ENCODE data around the gene VEZF1.

VEZF1 gene

GRCh38 chr17:57985675-57985974, 2.4 kb downstream of the VEZF1 start:
- no peak for TF ChIP-seq SPI1 (IDR thresholded peaks at IDR 0.05; ENCODE audit: borderline replicate concordance, low read depth)
- TF ChIP-seq POLR2AphosphoS5 (IDR thresholded peaks at IDR 0.05; ENCODE audit: low read depth), result no peak
- no peak for TF ChIP-seq GABPA (IDR thresholded peaks at IDR 0.05; ENCODE audit: low read depth)
- TF ChIP-seq CTCF (IDR thresholded peaks at IDR 0.05; ENCODE audit: insufficient read depth, low read length), result no peak
- TF ChIP-seq, protein P1, sequence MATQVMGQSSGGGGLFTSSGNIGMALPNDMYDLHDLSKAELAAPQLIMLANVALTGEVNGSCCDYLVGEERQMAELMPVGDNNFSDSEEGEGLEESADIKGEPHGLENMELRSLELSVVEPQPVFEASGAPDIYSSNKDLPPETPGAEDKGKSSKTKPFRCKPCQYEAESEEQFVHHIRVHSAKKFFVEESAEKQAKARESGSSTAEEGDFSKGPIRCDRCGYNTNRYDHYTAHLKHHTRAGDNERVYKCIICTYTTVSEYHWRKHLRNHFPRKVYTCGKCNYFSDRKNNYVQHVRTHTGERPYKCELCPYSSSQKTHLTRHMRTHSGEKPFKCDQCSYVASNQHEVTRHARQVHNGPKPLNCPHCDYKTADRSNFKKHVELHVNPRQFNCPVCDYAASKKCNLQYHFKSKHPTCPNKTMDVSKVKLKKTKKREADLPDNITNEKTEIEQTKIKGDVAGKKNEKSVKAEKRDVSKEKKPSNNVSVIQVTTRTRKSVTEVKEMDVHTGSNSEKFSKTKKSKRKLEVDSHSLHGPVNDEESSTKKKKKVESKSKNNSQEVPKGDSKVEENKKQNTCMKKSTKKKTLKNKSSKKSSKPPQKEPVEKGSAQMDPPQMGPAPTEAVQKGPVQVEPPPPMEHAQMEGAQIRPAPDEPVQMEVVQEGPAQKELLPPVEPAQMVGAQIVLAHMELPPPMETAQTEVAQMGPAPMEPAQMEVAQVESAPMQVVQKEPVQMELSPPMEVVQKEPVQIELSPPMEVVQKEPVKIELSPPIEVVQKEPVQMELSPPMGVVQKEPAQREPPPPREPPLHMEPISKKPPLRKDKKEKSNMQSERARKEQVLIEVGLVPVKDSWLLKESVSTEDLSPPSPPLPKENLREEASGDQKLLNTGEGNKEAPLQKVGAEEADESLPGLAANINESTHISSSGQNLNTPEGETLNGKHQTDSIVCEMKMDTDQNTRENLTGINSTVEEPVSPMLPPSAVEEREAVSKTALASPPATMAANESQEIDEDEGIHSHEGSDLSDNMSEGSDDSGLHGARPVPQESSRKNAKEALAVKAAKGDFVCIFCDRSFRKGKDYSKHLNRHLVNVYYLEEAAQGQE (IDR thresholded peaks at IDR 0.05; ENCODE audit: insufficient replicate concordance, low read depth), result no peak
- H3K27ac ChIP-seq (replicated peaks), result no peak overlapping the region
- no peak for DNase-seq (ENCODE audit: low read depth in 1 of 2, low spot score in 1 of 2)
- H3K4me3 ChIP-seq (replicated peaks; ENCODE audit: insufficient read depth, low read length), result no peak overlapping the region
- H3K27me3 ChIP-seq (ENCODE audit: insufficient read depth, poor library complexity, severe bottlenecking), result no peaks in the 10 kb centered on the region

GRCh38 chr17:57984936-57985674, 2.9 kb downstream of the VEZF1 start:
- Histone ChIP-seq H3K27me3 (ENCODE audit: insufficient read depth, poor library complexity, severe bottlenecking) (no peaks in the 10 kb centered on the region), H3K4me3 (replicated peaks; ENCODE audit: insufficient read depth, low read length) (no peak overlapping the region), H3K27ac (replicated peaks) (no peak overlapping the region)
- DNase-seq (ENCODE audit: low read depth in 1 of 2, low spot score in 1 of 2), result no peak
- TF ChIP-seq, protein P1 (IDR thresholded peaks at IDR 0.05; ENCODE audit: insufficient replicate concordance, low read depth), result no peak

DNA sequence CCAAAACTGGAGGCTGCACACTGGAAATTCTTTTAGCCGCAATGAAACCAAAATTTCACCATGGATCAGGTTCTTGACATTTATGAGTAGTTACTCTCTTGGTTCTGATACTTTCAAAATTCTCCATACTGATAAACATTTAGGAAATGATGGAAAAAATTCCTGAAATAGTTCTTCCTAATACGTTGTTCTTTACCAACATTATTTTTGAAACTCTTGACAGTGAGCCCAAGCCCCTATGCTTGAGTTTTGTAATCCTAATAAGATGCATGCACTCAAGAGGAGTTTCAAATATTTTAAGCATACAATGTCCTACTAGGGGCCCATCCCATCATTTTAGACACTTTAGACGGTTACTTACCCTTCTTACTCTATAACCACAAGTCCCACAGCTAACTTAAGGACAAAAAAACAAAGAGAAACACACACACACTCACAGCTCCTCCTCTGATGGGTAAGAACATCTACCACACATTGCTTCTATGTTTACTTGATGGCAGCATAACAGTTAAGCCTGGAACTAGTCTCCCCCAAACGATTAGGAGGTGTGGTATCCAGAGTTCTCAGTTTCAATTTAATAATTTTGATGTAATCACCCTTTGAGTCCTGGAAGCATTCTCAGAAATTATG, 3.7 kb downstream of the VEZF1 start:
- TF ChIP-seq, protein P1 (IDR thresholded peaks at IDR 0.05; ENCODE audit: insufficient replicate concordance, low read depth), result no peak
- TF ChIP-seq POLR2AphosphoS5 (IDR thresholded peaks at IDR 0.05; ENCODE audit: low read depth), result no peak
- no peak for TF ChIP-seq GABPA (IDR thresholded peaks at IDR 0.05; ENCODE audit: low read depth)
- no peak for TF ChIP-seq CTCF (IDR thresholded peaks at IDR 0.05; ENCODE audit: insufficient read depth, low read length)
- TF ChIP-seq SPI1 (IDR thresholded peaks at IDR 0.05; ENCODE audit: borderline replicate concordance, low read depth), result no peak
- H3K27ac ChIP-seq (replicated peaks), result no peak overlapping the region
- H3K27me3 ChIP-seq (ENCODE audit: insufficient read depth, poor library complexity, severe bottlenecking), result no peaks in the 10 kb centered on the region
- no peak for DNase-seq (ENCODE audit: low read depth in 1 of 2, low spot score in 1 of 2)
- no peak overlapping the region for H3K4me3 ChIP-seq (replicated peaks; ENCODE audit: insufficient read depth, low read length)
